Activated CD4-positive, alpha-beta T cell treated with anti-CD3 and anti-CD28 coated beads, Interleukin-2, amount 50 U/mL, for 1 hour (primary cell): ENCODE results near the gene ASTN2.
"Not testable (repeated sequence)": the region's sequence is repeated elsewhere in the genome, so short reads cannot be mapped to it uniquely, and the experiment has no call there.

Experiments used
- DNase-seq: peaks from one replicate; pipeline ENCODE4 v3.0.0-alpha.2; 2020

The ASTN2 gene

GRCh38 chr9:116844621-116845020 lies 570.2 kb downstream of the ASTN2 start:
- DNase-seq: no peak

- no peak for DNase-seq
Measured at GRCh38 chr9:116843863-116844620, 570.8 kb downstream of the ASTN2 start.

- no peak for DNase-seq
Measured at GRCh38 chr9:116842658-116843057, 572.2 kb downstream of the ASTN2 start.

DNA sequence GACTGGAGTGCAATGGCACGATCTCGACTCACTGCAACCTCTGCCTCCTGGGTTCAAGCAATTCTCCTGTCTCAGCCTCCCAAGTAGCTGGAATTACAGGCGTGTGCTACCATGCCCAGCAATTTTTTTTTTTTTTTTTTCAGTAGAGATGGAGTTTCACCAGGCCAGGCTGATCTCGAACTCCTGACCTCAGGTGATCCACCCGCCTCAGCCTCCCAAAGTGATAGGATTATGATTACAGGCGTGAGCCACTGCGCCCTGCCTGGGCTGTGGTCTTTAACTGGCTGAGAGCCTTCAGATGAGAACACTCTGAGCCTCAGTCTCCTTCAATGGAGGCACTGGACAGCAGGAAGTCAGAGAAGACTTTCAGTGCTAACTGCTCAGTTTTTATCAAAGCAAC lies 576.4 kb downstream of the ASTN2 start:
- not testable (repeated sequence) for DNase-seq

- no peak for DNase-seq
Measured at GRCh38 chr9:116837018-116837989, 577.6 kb downstream of the ASTN2 start.

DNA sequence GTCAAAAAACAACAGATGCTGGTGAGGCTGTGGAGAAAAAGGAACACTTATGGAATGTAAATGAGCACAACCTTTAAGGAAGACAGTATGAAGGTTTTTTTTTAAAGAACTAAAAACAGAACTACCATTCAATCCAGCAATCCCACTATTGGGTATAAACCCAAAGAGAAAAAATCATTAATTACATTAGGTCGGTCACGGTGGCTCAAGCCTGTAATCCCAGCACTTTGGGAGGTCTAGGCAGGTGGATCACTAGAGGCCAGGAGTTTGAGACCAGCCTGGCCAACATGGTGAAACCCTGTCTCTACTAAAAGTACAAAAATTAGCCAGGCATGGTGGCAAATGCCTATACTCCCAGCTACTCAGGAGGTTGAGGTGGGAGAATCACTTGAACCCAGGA lies 584.5 kb downstream of the ASTN2 start:
- not testable (repeated sequence) for DNase-seq

DNA sequence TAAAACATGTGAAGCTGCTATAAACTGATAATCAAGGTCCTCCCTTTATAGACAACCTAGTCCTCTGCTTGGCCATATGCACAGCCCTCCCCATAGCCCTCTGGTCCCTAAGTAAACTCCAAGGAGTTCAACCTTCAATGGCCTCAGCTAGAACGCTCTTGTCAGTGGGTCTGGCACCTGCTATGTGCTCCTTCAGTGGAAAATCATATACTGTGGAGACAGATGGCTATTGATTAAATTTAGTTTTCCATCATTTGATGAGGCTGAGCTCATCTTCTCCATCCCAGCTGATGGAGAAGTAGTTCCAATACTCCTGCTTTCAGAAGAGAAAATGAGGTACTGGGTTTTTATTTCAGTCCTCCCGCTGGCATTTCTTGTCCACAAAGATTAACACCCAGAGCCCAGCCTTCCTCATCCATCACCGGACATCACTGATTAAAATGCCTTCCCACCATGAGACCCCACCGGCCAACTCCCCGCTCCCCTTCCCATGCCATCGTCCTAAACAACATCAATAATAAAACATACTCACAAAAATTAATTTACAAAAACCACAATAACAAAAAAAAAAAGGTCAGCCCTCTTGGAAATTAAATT lies 593.1 kb downstream of the ASTN2 start:
- no peak for DNase-seq

GRCh38 chr9:116819116-116819515 lies 595.7 kb downstream of the ASTN2 start:
- DNase-seq: no peak

DNA sequence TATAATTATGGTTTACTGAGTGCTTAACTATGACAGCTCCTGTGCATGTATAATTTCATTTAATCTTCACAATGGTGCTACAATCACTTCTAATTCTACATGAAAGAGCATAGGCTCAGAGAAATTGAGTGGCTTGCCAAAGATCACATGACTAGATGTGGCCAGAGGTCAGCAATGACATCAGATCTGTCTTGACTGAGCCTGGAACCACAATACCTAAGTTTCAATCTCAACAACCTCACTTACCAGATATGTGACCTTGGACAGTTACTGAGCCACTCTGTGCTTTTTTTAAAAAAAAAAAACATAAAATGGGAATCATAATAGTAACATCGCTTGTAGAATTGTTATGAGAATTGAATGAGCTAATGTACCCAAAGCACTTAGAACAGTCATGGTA lies 597.1 kb downstream of the ASTN2 start:
- no peak for DNase-seq

DNA sequence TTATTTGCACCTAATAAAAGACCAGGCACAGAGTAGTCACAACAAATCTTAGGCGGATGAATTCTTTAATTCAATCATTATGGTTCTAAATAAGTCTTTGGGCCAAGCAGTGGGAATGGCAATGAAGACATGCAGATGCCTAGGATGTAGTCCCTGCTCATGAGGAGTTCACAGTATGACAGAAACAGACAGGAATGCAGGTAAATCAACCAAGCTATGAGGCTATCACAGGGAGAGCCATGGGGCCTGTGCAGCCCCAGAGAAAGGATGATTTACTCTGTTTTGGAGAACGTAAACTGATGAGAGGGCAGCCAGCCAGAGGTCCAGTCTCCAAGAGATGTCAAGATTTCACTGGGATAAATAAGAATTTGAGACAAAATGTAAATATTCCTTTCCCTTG lies 598.4 kb downstream of the ASTN2 start:
- DNase-seq: no peak

GRCh38 chr9:116815835-116816234 lies 599.0 kb downstream of the ASTN2 start:
- DNase-seq: no peak

GRCh38 chr9:116813031-116813300 lies 601.9 kb downstream of the ASTN2 start:
- DNase-seq: no peak

DNA sequence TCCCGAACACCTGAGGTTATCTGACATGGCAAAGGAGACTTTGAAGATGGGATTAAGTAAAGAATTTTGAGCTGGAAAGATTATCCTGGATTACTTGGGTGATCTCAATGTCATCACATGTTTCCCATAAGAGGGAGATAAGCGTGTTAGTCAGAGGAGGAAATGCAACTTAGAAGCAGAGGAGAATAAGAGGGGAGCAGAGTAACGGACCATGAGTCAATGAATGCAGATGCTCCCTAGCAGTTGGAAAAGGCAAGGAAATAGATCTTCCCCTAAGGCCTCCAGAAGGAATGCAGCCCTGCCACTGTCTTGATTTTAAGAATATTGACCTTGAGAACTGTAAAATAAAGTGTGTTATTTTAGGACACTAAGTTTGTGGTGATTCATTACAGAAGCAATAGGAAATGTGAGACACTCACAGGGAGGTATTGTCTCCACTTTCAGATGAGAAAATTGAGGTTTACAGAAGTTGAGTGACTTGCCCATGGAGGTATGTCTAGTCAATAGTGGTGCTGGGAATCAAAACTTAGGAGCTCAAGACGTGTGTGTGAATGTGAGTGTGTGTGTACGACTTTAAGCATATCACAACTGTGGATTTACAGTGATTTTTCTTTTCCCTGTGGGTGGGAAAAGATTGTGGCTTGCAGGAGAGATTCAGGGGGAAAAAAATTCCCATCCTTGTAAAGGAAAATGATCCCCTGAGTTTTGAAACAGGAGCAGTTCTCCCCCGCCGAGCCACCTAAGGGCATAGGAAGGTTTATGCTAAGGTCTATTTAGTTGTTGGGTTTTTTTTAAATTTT lies 602.4 kb downstream of the ASTN2 start:
- no peak for DNase-seq

DNA sequence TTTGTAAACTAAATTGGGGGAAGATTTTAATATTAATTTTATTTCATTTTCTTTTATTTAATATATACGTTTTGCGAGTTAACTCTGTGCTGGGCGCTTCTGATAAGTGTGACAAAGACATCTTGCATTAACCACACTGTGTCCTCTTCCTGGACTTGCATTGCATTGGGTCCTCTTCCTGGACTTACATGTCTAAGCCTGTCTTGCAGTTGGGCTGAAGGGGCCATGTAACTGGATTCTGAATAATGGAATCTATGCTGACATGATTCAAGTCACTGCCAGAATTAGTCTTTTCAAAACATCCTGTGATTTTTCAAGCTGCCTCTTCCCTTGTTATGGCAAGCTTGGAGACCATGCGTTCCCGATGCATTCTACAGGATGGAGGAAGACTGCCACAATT lies 605.2 kb downstream of the ASTN2 start:
- DNase-seq: no peak

DNA sequence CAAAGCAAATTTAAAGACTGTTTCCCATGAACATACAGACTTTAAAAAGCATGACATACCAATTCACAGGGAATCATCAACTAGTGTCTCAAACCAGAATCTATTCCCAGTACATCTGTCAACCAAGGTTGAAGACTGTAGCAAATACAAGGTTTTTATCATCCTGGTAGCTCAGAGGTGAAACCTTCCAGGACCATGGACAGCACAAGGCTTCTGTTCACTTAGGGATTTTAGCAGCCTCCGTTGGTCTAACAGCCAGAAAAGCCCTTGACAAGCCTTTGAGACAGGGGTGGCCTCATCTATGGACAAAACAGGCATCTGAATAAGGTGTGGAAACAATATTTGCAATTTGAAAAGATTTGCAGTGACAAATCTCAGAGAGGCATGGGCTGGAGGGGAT lies 608.8 kb downstream of the ASTN2 start:
- DNase-seq: no peak

DNA sequence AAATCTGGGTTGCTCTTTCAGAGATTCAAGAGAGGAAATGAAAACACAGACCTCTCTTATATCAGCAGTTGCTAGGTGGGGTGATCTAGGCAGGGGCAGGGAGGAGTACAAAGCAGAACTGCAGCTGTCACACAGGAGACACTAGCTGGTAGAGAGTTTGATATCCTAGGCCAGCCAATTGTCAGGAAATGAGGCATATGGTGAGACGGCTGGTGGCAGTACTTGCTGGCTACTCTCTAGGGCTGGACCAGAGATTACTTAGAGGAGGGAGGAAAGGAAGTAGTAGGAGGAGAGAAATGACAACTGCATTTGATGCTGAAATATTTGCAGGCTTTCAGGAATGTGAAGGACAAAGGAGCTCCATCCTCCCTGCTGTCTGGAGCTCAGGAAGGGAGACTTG lies 614.0 kb downstream of the ASTN2 start:
- no peak for DNase-seq

GRCh38 chr9:116800074-116800473 lies 614.8 kb downstream of the ASTN2 start:
- no peak for DNase-seq

GRCh38 chr9:116798521-116798920 lies 616.3 kb downstream of the ASTN2 start:
- DNase-seq: no peak

- DNase-seq: no peak
Measured at GRCh38 chr9:116797276-116797675, 617.6 kb downstream of the ASTN2 start.

GRCh38 chr9:116796669-116797068 lies 618.2 kb downstream of the ASTN2 start:
- no peak for DNase-seq

DNA sequence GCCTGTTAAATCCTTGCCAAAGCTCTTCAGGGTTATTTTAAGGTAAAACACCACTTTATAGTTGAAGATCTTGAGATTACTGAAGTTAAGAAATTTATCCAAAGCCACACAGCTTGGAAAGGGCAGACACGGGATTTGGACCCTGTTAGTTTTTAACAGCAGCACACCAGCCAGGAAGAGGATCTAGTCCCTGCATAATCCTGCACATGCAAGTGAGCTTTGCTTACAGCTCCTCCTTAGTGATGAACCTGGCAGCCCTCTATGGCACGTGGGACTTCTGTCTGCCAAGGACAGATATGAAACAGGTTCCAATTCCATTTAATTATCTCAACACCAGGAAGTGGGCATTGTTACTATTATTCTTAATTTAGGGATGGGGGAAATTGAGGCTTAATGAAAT lies 619.0 kb downstream of the ASTN2 start:
- DNase-seq: no peak

- DNase-seq: no peak
Measured at GRCh38 chr9:116792271-116792670, 622.6 kb downstream of the ASTN2 start.

DNA sequence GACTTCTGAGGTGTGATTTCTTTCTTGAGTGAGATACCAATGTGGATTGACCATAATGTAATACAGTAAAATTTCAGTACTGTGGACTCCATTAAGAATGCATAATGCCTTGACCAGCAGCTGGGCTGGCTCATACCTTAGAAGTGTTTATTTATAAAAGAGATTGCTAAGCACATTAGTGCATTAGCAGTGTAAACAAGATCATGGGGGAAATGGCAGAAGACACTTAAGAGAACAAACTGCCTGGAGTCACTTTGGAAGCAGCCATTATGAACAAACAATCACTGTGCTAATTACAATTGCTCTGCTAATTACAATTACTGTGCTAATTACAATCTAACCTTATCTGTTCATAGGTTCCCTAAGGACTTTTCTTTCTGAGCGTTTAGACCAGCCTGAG lies 623.5 kb downstream of the ASTN2 start:
- DNase-seq: no peak
